Measurements from ENCODE around the gene WDR62. TPM values are rescaled to one million over a fixed set of nuclear protein-coding genes. Genes with fewer than 3 reads are reported as not detected.

WDR62 gene
- polyA plus RNA-seq, 1 donor (not counting 4 experiments of a cell fraction or from before 2014, with no cell fraction given): 2.3 TPM

GRCh38 chr19:36019061-36019670 is 35.5 kb upstream of the WDR62 start:
- no peak overlapping the region for H3K4me2 ChIP-seq (ENCODE audit: control insufficient read depth, extremely low read depth, insufficient read depth, low read depth, low read length)
- H3K4me1 ChIP-seq (ENCODE audit: control insufficient read depth, extremely low read depth, insufficient read depth, low read length): peaks cover 8% of the 10 kb centered on the region
- FAIRE-seq (no peak), DNase-seq (ENCODE audit: low read depth, low spot score) (no peak)
- H4K20me1 ChIP-seq (ENCODE audit: control insufficient read depth, extremely low read depth, insufficient read depth, low read length): no peaks in the 10 kb centered on the region
- H3K27ac ChIP-seq (ENCODE audit: control insufficient read depth, insufficient read depth, low read length): no peak overlapping the region
- dilution Hi-C loops (cut with MboI; ENCODE audit: extremely low pct_ligation_motif_present, low sequenced_read_pairs): no loop called here
- H2AFZ ChIP-seq (ENCODE audit: control insufficient read depth, low read length): no peak overlapping the region
- H3K27me3 ChIP-seq (ENCODE audit: control insufficient read depth, extremely low read depth, insufficient read depth, low read length): no peaks in the 10 kb centered on the region
- no peaks in the 10 kb centered on the region for H3K9me1 ChIP-seq (ENCODE audit: control insufficient read depth, extremely low read depth, insufficient read depth, low read length)
- no peak overlapping the region for H3K9ac ChIP-seq (ENCODE audit: control insufficient read depth, extremely low read depth, insufficient read depth, low read length)
- H3K36me3 ChIP-seq (ENCODE audit: control insufficient read depth in 2 of 2, extremely low read depth in 1 of 2, insufficient read depth in 2 of 2, low read length in 2 of 2): peaks cover 0 to 7% of the 10 kb centered on the region in 2 experiments
- H3K4me3 ChIP-seq (ENCODE audit: control insufficient read depth in 2 of 3, extremely low read depth in 1 of 3, insufficient read depth in 2 of 3, low read depth in 1 of 3, low read length in 3 of 3): no peak overlapping the region
- H3K9me3 ChIP-seq (ENCODE audit: control insufficient read depth, low read depth, low read length): no peaks in the 10 kb centered on the region
- peaks cover 2% of the 10 kb centered on the region for H3K79me2 ChIP-seq (ENCODE audit: control insufficient read depth, insufficient read depth, low read length)
- no peak for TF ChIP-seq EZH2 (IDR thresholded peaks at IDR 0.05; ENCODE audit: low read length)
- TF ChIP-seq CTCF (optimal IDR thresholded peaks at IDR 0.05 in 1 of 3, IDR thresholded peaks at IDR 0.05 in 1 of 3, conservative IDR thresholded peaks at IDR 0.05 in 1 of 3; ENCODE audit: extremely low read depth in 1 of 3, insufficient read depth in 2 of 3, low read length in 3 of 3): no peak

- Histone ChIP-seq H3K4me2 (ENCODE audit: control insufficient read depth, extremely low read depth, insufficient read depth, low read depth, low read length) (no peak overlapping the region), H3K27me3 (ENCODE audit: control insufficient read depth, extremely low read depth, insufficient read depth, low read length) (no peaks in the 10 kb centered on the region), H3K9me3 (ENCODE audit: control insufficient read depth, low read depth, low read length) (no peaks in the 10 kb centered on the region), H2AFZ (ENCODE audit: control insufficient read depth, low read length) (no peak overlapping the region), H3K36me3 (ENCODE audit: control insufficient read depth in 2 of 2, extremely low read depth in 1 of 2, insufficient read depth in 2 of 2, low read length in 2 of 2) (peaks cover 1 to 10% of the 10 kb centered on the region in 2 experiments), H3K4me1 (ENCODE audit: control insufficient read depth, extremely low read depth, insufficient read depth, low read length) (no peaks in the 10 kb centered on the region), H3K9me1 (ENCODE audit: control insufficient read depth, extremely low read depth, insufficient read depth, low read length) (no peaks in the 10 kb centered on the region), H3K4me3 (ENCODE audit: control insufficient read depth in 2 of 3, extremely low read depth in 1 of 3, insufficient read depth in 2 of 3, low read depth in 1 of 3, low read length in 3 of 3) (no peak overlapping the region), H3K27ac (ENCODE audit: control insufficient read depth, insufficient read depth, low read length) (no peak overlapping the region), H4K20me1 (ENCODE audit: control insufficient read depth, extremely low read depth, insufficient read depth, low read length) (no peaks in the 10 kb centered on the region), H3K9ac (ENCODE audit: control insufficient read depth, extremely low read depth, insufficient read depth, low read length) (no peak overlapping the region), H3K79me2 (ENCODE audit: control insufficient read depth, insufficient read depth, low read length) (no peaks in the 10 kb centered on the region)
- dilution Hi-C loops (cut with MboI; ENCODE audit: extremely low pct_ligation_motif_present, low sequenced_read_pairs): no loop called here
- TF ChIP-seq EZH2 (IDR thresholded peaks at IDR 0.05; ENCODE audit: low read length) (no peak), CTCF (optimal IDR thresholded peaks at IDR 0.05 in 1 of 3, IDR thresholded peaks at IDR 0.05 in 1 of 3, conservative IDR thresholded peaks at IDR 0.05 in 1 of 3; ENCODE audit: extremely low read depth in 1 of 3, insufficient read depth in 2 of 3, low read length in 3 of 3) (no peak)
- DNase-seq (ENCODE audit: low read depth, low spot score) (no peak), FAIRE-seq (no peak)
Measured at GRCh38 chr19:36023432-36023831, 31.3 kb upstream of the WDR62 start.
